ENCODE measurements around the gene MEX3A.

The MEX3A gene

DNA sequence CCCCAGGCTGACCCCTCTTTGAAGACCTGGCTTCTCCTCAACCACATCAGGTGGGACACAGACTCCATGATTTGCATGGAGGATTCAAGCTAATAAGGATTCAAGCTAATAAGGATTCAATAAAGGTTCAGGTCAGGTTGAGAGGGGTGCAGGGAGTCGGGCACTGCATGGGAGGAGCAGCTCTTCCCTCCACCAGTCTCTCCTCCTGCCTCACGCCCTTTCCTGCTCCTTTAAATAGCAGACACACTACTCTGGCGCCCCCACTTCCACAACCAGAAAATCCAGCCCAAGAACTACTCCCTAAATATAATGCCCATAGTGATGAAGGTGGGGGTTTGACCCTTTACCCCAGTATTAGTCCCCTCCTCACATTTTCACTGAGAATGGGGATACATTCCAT lies 7.1 kb downstream of the MEX3A start:
- H3K4me3 ChIP-seq (ENCODE audit: low read length), result no peak overlapping the region

DNA sequence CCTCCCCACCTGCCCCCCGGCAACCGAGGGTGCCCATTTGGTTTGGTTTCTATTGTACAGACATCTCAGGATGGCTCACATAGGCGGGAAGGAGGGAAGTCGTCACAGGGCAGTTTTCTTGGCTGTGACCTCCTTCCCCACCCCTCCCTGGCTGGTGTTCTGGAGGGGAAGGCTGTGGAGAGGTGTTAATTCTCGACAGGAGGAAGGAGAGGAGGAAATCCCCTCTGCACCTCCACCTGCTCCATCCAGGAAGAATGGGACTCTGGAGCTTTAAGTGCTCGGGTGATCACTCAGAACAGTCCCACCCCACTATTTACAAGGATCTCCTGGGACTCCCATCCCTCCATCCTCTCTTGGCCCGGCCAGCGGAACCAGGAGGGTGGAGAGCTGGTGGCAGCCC lies 7.6 kb downstream of the MEX3A start:
- Histone ChIP-seq H4K20me1 (ENCODE audit: insufficient read depth, low read length) (no peaks in the 10 kb centered on the region), H3K9me3 (replicated peaks; ENCODE audit: insufficient read depth, low read length) (no peaks in the 10 kb centered on the region), H2AFZ (ENCODE audit: low read length) (no peak overlapping the region), H3K36me3 (replicated peaks; ENCODE audit: insufficient read depth, low read length) (no peaks in the 10 kb centered on the region), H3K27me3 (replicated peaks; ENCODE audit: insufficient read depth, low read length) (peaks cover 23% of the 10 kb centered on the region; the same call in 1 of the 2 replicates), H3K79me2 (ENCODE audit: low read length) (no peaks in the 10 kb centered on the region), H3K4me3 (ENCODE audit: low read length) (no peak overlapping the region), H3K4me1 (ENCODE audit: low read length) (no peaks in the 10 kb centered on the region), H3F3A (ENCODE audit: insufficient read depth, low read length) (no peaks in the 10 kb centered on the region), H3K9ac (ENCODE audit: low read length) (no peak overlapping the region), H3K4me2 (ENCODE audit: low read depth, low read length) (no peak overlapping the region), H3K9me2 (replicated peaks; ENCODE audit: insufficient read depth, low read length) (no peaks in the 10 kb centered on the region), H3K27ac (ENCODE audit: low read length) (no peak overlapping the region)
- DNase-seq, result no peak
- TF ChIP-seq EZH2 (optimal IDR thresholded peaks at IDR 0.05; ENCODE audit: low read depth, low read length) (no peak), EZH2phosphoT487 (IDR thresholded peaks at IDR 0.05; ENCODE audit: low read length) (no peak)
- TF ChIP-seq, protein P1, sequence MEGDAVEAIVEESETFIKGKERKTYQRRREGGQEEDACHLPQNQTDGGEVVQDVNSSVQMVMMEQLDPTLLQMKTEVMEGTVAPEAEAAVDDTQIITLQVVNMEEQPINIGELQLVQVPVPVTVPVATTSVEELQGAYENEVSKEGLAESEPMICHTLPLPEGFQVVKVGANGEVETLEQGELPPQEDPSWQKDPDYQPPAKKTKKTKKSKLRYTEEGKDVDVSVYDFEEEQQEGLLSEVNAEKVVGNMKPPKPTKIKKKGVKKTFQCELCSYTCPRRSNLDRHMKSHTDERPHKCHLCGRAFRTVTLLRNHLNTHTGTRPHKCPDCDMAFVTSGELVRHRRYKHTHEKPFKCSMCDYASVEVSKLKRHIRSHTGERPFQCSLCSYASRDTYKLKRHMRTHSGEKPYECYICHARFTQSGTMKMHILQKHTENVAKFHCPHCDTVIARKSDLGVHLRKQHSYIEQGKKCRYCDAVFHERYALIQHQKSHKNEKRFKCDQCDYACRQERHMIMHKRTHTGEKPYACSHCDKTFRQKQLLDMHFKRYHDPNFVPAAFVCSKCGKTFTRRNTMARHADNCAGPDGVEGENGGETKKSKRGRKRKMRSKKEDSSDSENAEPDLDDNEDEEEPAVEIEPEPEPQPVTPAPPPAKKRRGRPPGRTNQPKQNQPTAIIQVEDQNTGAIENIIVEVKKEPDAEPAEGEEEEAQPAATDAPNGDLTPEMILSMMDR (IDR thresholded peaks at IDR 0.05; ENCODE audit: low read length), result no peak

More for the DNA sequence above, 7.1 kb downstream of the MEX3A start:
- Histone ChIP-seq H3K27me3 (replicated peaks; ENCODE audit: insufficient read depth, low read length) (peaks cover 28% of the 10 kb centered on the region; the same call in 1 of the 2 replicates), H3K27ac (ENCODE audit: low read length) (no peak overlapping the region), H3K4me2 (ENCODE audit: low read depth, low read length) (no peak overlapping the region), H2AFZ (ENCODE audit: low read length) (no peak overlapping the region), H3K9me2 (replicated peaks; ENCODE audit: insufficient read depth, low read length) (no peaks in the 10 kb centered on the region), H3K4me1 (ENCODE audit: low read length) (no peaks in the 10 kb centered on the region), H3K79me2 (ENCODE audit: low read length) (no peaks in the 10 kb centered on the region), H3K9ac (ENCODE audit: low read length) (no peak overlapping the region), H3F3A (ENCODE audit: insufficient read depth, low read length) (no peaks in the 10 kb centered on the region), H3K36me3 (replicated peaks; ENCODE audit: insufficient read depth, low read length) (no peaks in the 10 kb centered on the region), H4K20me1 (ENCODE audit: insufficient read depth, low read length) (no peaks in the 10 kb centered on the region), H3K9me3 (replicated peaks; ENCODE audit: insufficient read depth, low read length) (no peaks in the 10 kb centered on the region)
- TF ChIP-seq EZH2 (optimal IDR thresholded peaks at IDR 0.05; ENCODE audit: low read depth, low read length) (no peak), EZH2phosphoT487 (IDR thresholded peaks at IDR 0.05; ENCODE audit: low read length) (no peak)
- TF ChIP-seq, protein P1 (IDR thresholded peaks at IDR 0.05; ENCODE audit: low read length), result no peak
- DNase-seq, result no peak

DNA sequence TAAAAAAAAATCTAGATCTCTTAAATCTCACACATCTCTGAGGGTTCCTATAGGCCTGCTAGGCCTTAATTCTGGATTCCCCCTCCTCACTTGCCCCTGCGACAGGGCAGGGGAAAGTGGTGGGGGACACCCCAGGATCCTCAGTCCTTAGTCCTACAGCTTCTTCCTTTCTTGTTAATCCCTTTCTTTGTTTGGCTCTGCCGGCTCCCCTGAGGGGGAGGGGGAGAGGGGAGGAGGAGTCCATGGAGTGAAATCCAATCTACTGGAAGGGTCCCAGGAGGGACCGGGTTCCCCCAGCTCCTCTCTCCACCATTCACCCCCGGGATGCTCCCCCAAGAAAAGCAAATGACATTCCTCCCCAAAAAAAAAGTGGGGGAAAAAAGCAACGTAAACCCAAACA lies 8.5 kb downstream of the MEX3A start:
- H3K27me3 ChIP-seq (replicated peaks; ENCODE audit: insufficient read depth, low read length), result peaks cover 20% of the 10 kb centered on the region; the same call in 1 of the 2 replicates
- H3K9me2 ChIP-seq (replicated peaks; ENCODE audit: insufficient read depth, low read length), result no peaks in the 10 kb centered on the region
- H3K27ac ChIP-seq (ENCODE audit: low read length), result no peak overlapping the region
- H3K79me2 ChIP-seq (ENCODE audit: low read length), result no peaks in the 10 kb centered on the region
- no peaks in the 10 kb centered on the region for H3F3A ChIP-seq (ENCODE audit: insufficient read depth, low read length)
- no peaks in the 10 kb centered on the region for H4K20me1 ChIP-seq (ENCODE audit: insufficient read depth, low read length)
- H2AFZ ChIP-seq (ENCODE audit: low read length), result no peak overlapping the region
- no peaks in the 10 kb centered on the region for H3K9me3 ChIP-seq (replicated peaks; ENCODE audit: insufficient read depth, low read length)
- no peak overlapping the region for H3K4me2 ChIP-seq (ENCODE audit: low read depth, low read length)
- H3K9ac ChIP-seq (ENCODE audit: low read length), result no peak overlapping the region
- DNase-seq, result no peak
- TF ChIP-seq EZH2 (optimal IDR thresholded peaks at IDR 0.05; ENCODE audit: low read depth, low read length), result no peak
- TF ChIP-seq, protein P1 (IDR thresholded peaks at IDR 0.05; ENCODE audit: low read length), result no peak
- TF ChIP-seq EZH2phosphoT487 (IDR thresholded peaks at IDR 0.05; ENCODE audit: low read length), result no peak
- H3K4me1 ChIP-seq (ENCODE audit: low read length), result no peaks in the 10 kb centered on the region
- no peaks in the 10 kb centered on the region for H3K36me3 ChIP-seq (replicated peaks; ENCODE audit: insufficient read depth, low read length)
- H3K4me3 ChIP-seq (ENCODE audit: low read length), result no peak overlapping the region

All from MM.1S (cell line).